ENCODE results near the gene SAMD13.

Gene SAMD13

GRCh38 chr1:84374991-84375696, 73.6 kb downstream of the SAMD13 start:
- no peak for FAIRE-seq
- no peak for DNase-seq (ENCODE audit: insufficient read length, low spot score)
- TF ChIP-seq POU2F2 (IDR thresholded peaks at IDR 0.05; ENCODE audit: low read depth, low read length) = no peak
- TF ChIP-seq TAF1 (IDR thresholded peaks at IDR 0.05; ENCODE audit: low read depth, low read length) = no peak
- TF ChIP-seq POLR2AphosphoS5 (IDR thresholded peaks at IDR 0.05; ENCODE audit: low read depth, low read length) = no peak
- no peak for TF ChIP-seq SPI1 (IDR thresholded peaks at IDR 0.05; ENCODE audit: low read depth, low read length)
- TF ChIP-seq POLR2A (IDR thresholded peaks at IDR 0.05; ENCODE audit: low read depth, low read length) = no peak
- no peak for TF ChIP-seq PAX5 (IDR thresholded peaks at IDR 0.05; ENCODE audit: insufficient read depth, low read length, severe bottlenecking)

GRCh38 chr1:84376000-84376910, 74.7 kb downstream of the SAMD13 start:
- no peak for TF ChIP-seq PAX5 (IDR thresholded peaks at IDR 0.05; ENCODE audit: insufficient read depth, low read length, severe bottlenecking)
- no peak for TF ChIP-seq POLR2AphosphoS5 (IDR thresholded peaks at IDR 0.05; ENCODE audit: low read depth, low read length)
- no peak for TF ChIP-seq POU2F2 (IDR thresholded peaks at IDR 0.05; ENCODE audit: low read depth, low read length)
- no peak for TF ChIP-seq SPI1 (IDR thresholded peaks at IDR 0.05; ENCODE audit: low read depth, low read length)
- TF ChIP-seq TAF1 (IDR thresholded peaks at IDR 0.05; ENCODE audit: low read depth, low read length) = no peak
- DNase-seq (ENCODE audit: insufficient read length, low spot score) (no peak), FAIRE-seq (no peak)

GRCh38 chr1:84377480-84378095, 76.1 kb downstream of the SAMD13 start:
- FAIRE-seq (no peak), DNase-seq (ENCODE audit: insufficient read length, low spot score) (no peak)
- TF ChIP-seq POU2F2 (IDR thresholded peaks at IDR 0.05; ENCODE audit: low read depth, low read length) = no peak
- no peak for TF ChIP-seq SPI1 (IDR thresholded peaks at IDR 0.05; ENCODE audit: low read depth, low read length)
- TF ChIP-seq POLR2A (IDR thresholded peaks at IDR 0.05; ENCODE audit: low read depth, low read length) = no peak
- no peak for TF ChIP-seq TAF1 (IDR thresholded peaks at IDR 0.05; ENCODE audit: low read depth, low read length)
- no peak for TF ChIP-seq POLR2AphosphoS5 (IDR thresholded peaks at IDR 0.05; ENCODE audit: low read depth, low read length)
- TF ChIP-seq PAX5 (IDR thresholded peaks at IDR 0.05; ENCODE audit: insufficient read depth, low read length, severe bottlenecking) = no peak

- DNase-seq (ENCODE audit: insufficient read length, low spot score) = no peak
- no peak for TF ChIP-seq SPI1 (IDR thresholded peaks at IDR 0.05; ENCODE audit: low read depth, low read length)
- TF ChIP-seq PAX5 (IDR thresholded peaks at IDR 0.05; ENCODE audit: insufficient read depth, low read length, severe bottlenecking) = no peak
- TF ChIP-seq POU2F2 (IDR thresholded peaks at IDR 0.05; ENCODE audit: low read depth, low read length) = no peak
- TF ChIP-seq TAF1 (IDR thresholded peaks at IDR 0.05; ENCODE audit: low read depth, low read length) = no peak
- no peak for TF ChIP-seq POLR2AphosphoS5 (IDR thresholded peaks at IDR 0.05; ENCODE audit: low read depth, low read length)
- TF ChIP-seq POLR2A (IDR thresholded peaks at IDR 0.05; ENCODE audit: low read depth, low read length) = no peak
- no peak for FAIRE-seq
These were observed 77.8 kb downstream of the SAMD13 start for GRCh38 chr1:84379138-84379916.

GRCh38 chr1:84379917-84380180, 78.3 kb downstream of the SAMD13 start:
- no peak for DNase-seq (ENCODE audit: insufficient read length, low spot score)
- TF ChIP-seq POU2F2 (IDR thresholded peaks at IDR 0.05; ENCODE audit: low read depth, low read length) (no peak), PAX5 (IDR thresholded peaks at IDR 0.05; ENCODE audit: insufficient read depth, low read length, severe bottlenecking) (no peak), POLR2A (IDR thresholded peaks at IDR 0.05; ENCODE audit: low read depth, low read length) (no peak), POLR2AphosphoS5 (IDR thresholded peaks at IDR 0.05; ENCODE audit: low read depth, low read length) (no peak), TAF1 (IDR thresholded peaks at IDR 0.05; ENCODE audit: low read depth, low read length) (no peak), SPI1 (IDR thresholded peaks at IDR 0.05; ENCODE audit: low read depth, low read length) (no peak)
- FAIRE-seq = no peak

- FAIRE-seq = no peak
- no peak for DNase-seq (ENCODE audit: insufficient read length, low spot score)
- TF ChIP-seq SPI1 (IDR thresholded peaks at IDR 0.05; ENCODE audit: low read depth, low read length) (no peak), PAX5 (IDR thresholded peaks at IDR 0.05; ENCODE audit: insufficient read depth, low read length, severe bottlenecking) (no peak), POLR2A (IDR thresholded peaks at IDR 0.05; ENCODE audit: low read depth, low read length) (no peak), POLR2AphosphoS5 (IDR thresholded peaks at IDR 0.05; ENCODE audit: low read depth, low read length) (no peak), POU2F2 (IDR thresholded peaks at IDR 0.05; ENCODE audit: low read depth, low read length) (no peak), TAF1 (IDR thresholded peaks at IDR 0.05; ENCODE audit: low read depth, low read length) (no peak)
These were observed 80.6 kb downstream of the SAMD13 start for GRCh38 chr1:84382127-84382526.

- TF ChIP-seq TAF1 (IDR thresholded peaks at IDR 0.05; ENCODE audit: low read depth, low read length) = no peak
- no peak for TF ChIP-seq POU2F2 (IDR thresholded peaks at IDR 0.05; ENCODE audit: low read depth, low read length)
- TF ChIP-seq SPI1 (IDR thresholded peaks at IDR 0.05; ENCODE audit: low read depth, low read length) = no peak
- no peak for TF ChIP-seq POLR2AphosphoS5 (IDR thresholded peaks at IDR 0.05; ENCODE audit: low read depth, low read length)
- no peak for TF ChIP-seq POLR2A (IDR thresholded peaks at IDR 0.05; ENCODE audit: low read depth, low read length)
- no peak for TF ChIP-seq PAX5 (IDR thresholded peaks at IDR 0.05; ENCODE audit: insufficient read depth, low read length, severe bottlenecking)
- DNase-seq (ENCODE audit: insufficient read length, low spot score) (no peak), FAIRE-seq (no peak)
These were observed 83.8 kb downstream of the SAMD13 start for GRCh38 chr1:84385347-84385746.

GRCh38 chr1:84386716-84387479, 85.4 kb downstream of the SAMD13 start:
- TF ChIP-seq SPI1 (IDR thresholded peaks at IDR 0.05; ENCODE audit: low read depth, low read length) (no peak), TAF1 (IDR thresholded peaks at IDR 0.05; ENCODE audit: low read depth, low read length) (no peak), POLR2A (IDR thresholded peaks at IDR 0.05; ENCODE audit: low read depth, low read length) (no peak), PAX5 (IDR thresholded peaks at IDR 0.05; ENCODE audit: insufficient read depth, low read length, severe bottlenecking) (no peak), POU2F2 (IDR thresholded peaks at IDR 0.05; ENCODE audit: low read depth, low read length) (no peak), POLR2AphosphoS5 (IDR thresholded peaks at IDR 0.05; ENCODE audit: low read depth, low read length) (no peak)
- FAIRE-seq = no peak
- DNase-seq (ENCODE audit: insufficient read length, low spot score) = no peak
